GM12892 (cell line): Measurements from ENCODE around the gene RGPD3.

Source experiments
- POLR2A ChIP-seq: IDR thresholded peaks from 2 replicates; pipeline ENCODE4 v1.6.1; 2011; ENCODE audit warnings: low read depth, low read length, control low read depth
- TAF1 ChIP-seq: IDR thresholded peaks from 2 replicates; pipeline ENCODE4 v1.6.1; 2011; ENCODE audit warnings: low read depth, mild to moderate bottlenecking, control low read depth, low read length, borderline replicate concordance

- TF ChIP-seq POLR2A (no peak), TAF1 (no peak)
These were observed 104.4 kb downstream of the RGPD3 start for GRCh38 chr2:106363791-106364190.
